Measurements from ENCODE around the gene SLC39A7.

SLC39A7 gene

DNA sequence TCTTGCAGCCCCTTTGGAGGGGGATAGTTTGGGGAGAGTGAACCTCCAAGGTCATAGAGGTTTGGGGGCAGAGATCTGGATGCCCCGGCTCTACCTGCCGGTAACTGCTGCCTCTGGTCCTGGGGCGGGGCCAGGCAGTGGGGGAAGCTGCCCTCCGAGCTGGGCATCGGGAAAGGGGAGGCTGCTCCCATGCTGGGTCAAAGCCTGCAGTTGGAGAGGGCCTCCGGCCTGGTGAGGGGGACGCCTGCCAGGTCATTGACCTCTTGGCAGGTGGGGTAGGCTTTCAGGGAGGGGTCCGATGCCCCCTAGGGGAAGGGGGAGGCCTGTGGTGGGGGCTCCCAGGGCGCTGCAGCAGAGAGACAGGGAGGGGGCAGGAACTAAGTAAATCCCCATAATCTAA is 15.5 kb upstream of the SLC39A7 start:
- WGBS: 75% methylated on average over 7 of the region's 9 CpGs
- H3K4ac ChIP-seq (ENCODE audit: low read depth in 1 of 2, low read length in 2 of 2): no peak overlapping the region

DNA sequence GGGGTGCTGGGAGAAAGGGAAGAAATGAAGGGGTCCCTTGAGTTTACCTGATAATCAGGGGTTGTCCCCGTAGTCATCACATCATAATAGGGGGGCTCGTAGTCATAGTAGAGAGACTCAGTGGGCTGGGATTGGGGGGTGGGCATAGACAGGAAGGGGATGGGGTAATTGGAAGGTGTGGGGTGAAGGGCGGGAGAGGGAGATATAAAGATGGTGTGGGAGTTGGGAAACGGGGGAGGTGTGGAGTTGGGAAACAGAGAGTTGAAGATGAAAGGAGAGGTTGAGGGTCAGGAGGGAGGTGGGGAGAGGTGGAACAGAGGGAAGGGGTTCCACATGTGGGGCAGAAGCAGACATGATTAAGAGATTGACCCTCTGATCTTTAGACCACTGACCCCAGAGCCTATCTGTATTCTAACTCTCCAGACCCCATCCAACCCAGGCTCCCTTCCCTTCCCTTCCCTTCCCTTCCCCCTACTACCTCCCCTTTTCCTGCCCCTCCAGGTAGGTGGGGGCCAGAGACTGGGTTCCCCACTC is 14.9 kb upstream of the SLC39A7 start:
- Histone ChIP-seq H2AFZ (ENCODE audit: low read depth, low read length) (no peak overlapping the region), H3K23ac (ENCODE audit: low read length in 2 of 2) (no peak overlapping the region), H2AK5ac (ENCODE audit: low read length, severe bottlenecking) (no peak overlapping the region), H3K14ac (ENCODE audit: low read length in 2 of 2) (no peak overlapping the region), H3K4me2 (ENCODE audit: low read length, poor library complexity, severe bottlenecking) (no peak overlapping the region), H2BK12ac (ENCODE audit: low read length in 2 of 2) (no peak overlapping the region), H3K9me3 (ENCODE audit: control insufficient read depth, low read length) (no peaks in the 10 kb centered on the region), H3K18ac (ENCODE audit: low read depth in 1 of 2, low read length in 2 of 2) (no peak overlapping the region), H3K79me1 (replicated peaks; ENCODE audit: low read length, poor library complexity, severe bottlenecking) (no peaks in the 10 kb centered on the region), H3K9ac (ENCODE audit: low read length) (no peak overlapping the region), H3K27me3 (ENCODE audit: control insufficient read depth in 1 of 2, insufficient read depth in 1 of 2, low read length in 2 of 2) (peaks cover 34 to 42% of the 10 kb centered on the region in 2 experiments), H4K8ac (ENCODE audit: low read length) (no peak overlapping the region), H2BK120ac (ENCODE audit: low read depth, low read length) (no peak overlapping the region), H2BK5ac (ENCODE audit: low read depth, low read length, poor library complexity, severe bottlenecking) (no peak overlapping the region), H3K36me3 (ENCODE audit: control insufficient read depth in 1 of 2, insufficient read depth in 2 of 2, low read depth in 1 of 2, low read length in 2 of 2) (no peaks in the 10 kb centered on the region), H3K4me3 (ENCODE audit: insufficient read depth in 1 of 2, low read depth in 1 of 2, low read length in 2 of 2) (no peak overlapping the region), H3K4me1 (ENCODE audit: control insufficient read depth, insufficient read depth, low read depth, low read length) (no peaks in the 10 kb centered on the region), H2BK15ac (ENCODE audit: low read depth, poor library complexity, severe bottlenecking) (peak overlapping the region; percentile 17), H3K4ac (ENCODE audit: low read depth in 1 of 2, low read length in 2 of 2) (no peak overlapping the region), H3K27ac (ENCODE audit: low read length, poor library complexity, severe bottlenecking) (no peak overlapping the region), H4K91ac (ENCODE audit: low read length) (no peak overlapping the region)
- 83% methylated on average over 4 of the region's 4 CpGs for WGBS
- DNase-seq: no peak

More for the DNA sequence above, 15.5 kb upstream of the SLC39A7 start:
- no peaks in the 10 kb centered on the region for H3K36me3 ChIP-seq (ENCODE audit: control insufficient read depth in 1 of 2, insufficient read depth in 2 of 2, low read depth in 1 of 2, low read length in 2 of 2)
- H4K91ac ChIP-seq (ENCODE audit: low read length): no peak overlapping the region
- H2AK5ac ChIP-seq (ENCODE audit: low read length, severe bottlenecking): no peak overlapping the region
- no peak overlapping the region for H2BK12ac ChIP-seq (ENCODE audit: low read length in 2 of 2)
- no peak overlapping the region for H3K4me3 ChIP-seq (ENCODE audit: insufficient read depth in 1 of 2, low read depth in 1 of 2, low read length in 2 of 2)
- H2BK15ac ChIP-seq (ENCODE audit: low read depth, poor library complexity, severe bottlenecking): no peak overlapping the region
- no peak overlapping the region for H3K9ac ChIP-seq (ENCODE audit: low read length)
- H3K18ac ChIP-seq (ENCODE audit: low read depth in 1 of 2, low read length in 2 of 2): no peak overlapping the region
- H3K27ac ChIP-seq (ENCODE audit: low read length, poor library complexity, severe bottlenecking): no peak overlapping the region
- no peaks in the 10 kb centered on the region for H3K79me1 ChIP-seq (replicated peaks; ENCODE audit: low read length, poor library complexity, severe bottlenecking)
- H2BK5ac ChIP-seq (ENCODE audit: low read depth, low read length, poor library complexity, severe bottlenecking): no peak overlapping the region
- no peak overlapping the region for H3K4me2 ChIP-seq (ENCODE audit: low read length, poor library complexity, severe bottlenecking)
- H3K27me3 ChIP-seq (ENCODE audit: control insufficient read depth in 1 of 2, insufficient read depth in 1 of 2, low read length in 2 of 2): peaks cover 29 to 36% of the 10 kb centered on the region in 2 experiments
- H3K4me1 ChIP-seq (ENCODE audit: control insufficient read depth, insufficient read depth, low read depth, low read length): no peaks in the 10 kb centered on the region
- H2AFZ ChIP-seq (ENCODE audit: low read depth, low read length): no peak overlapping the region
- no peak for DNase-seq
- no peaks in the 10 kb centered on the region for H3K9me3 ChIP-seq (ENCODE audit: control insufficient read depth, low read length)
- no peak overlapping the region for H3K23ac ChIP-seq (ENCODE audit: low read length in 2 of 2)
- no peak overlapping the region for H3K14ac ChIP-seq (ENCODE audit: low read length in 2 of 2)
- H2BK120ac ChIP-seq (ENCODE audit: low read depth, low read length): no peak overlapping the region
- no peak overlapping the region for H4K8ac ChIP-seq (ENCODE audit: low read length)

DNA sequence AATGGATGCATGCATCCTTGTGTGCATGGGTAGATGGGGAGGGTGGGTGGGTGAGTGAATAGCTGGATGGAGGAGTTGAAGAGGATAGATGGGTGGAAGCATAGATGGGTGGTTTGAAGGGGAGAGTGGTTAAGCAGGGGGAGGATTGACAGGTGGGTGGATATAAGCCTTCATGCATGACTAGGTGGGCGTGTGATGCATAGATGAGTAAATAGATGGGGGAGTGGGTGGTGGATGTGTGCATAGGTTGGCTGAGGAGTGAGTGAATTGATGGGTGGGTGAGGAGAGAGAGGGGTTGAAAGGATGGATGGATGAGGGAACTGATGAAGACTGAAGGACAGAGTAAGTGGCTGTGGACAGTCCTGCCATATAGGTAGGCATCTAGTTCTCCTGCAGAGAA is 12.9 kb upstream of the SLC39A7 start:
- Histone ChIP-seq H3K23ac (ENCODE audit: low read length in 2 of 2) (no peak overlapping the region), H3K9me3 (ENCODE audit: control insufficient read depth, low read length) (no peaks in the 10 kb centered on the region), H3K4me3 (ENCODE audit: insufficient read depth in 1 of 2, low read depth in 1 of 2, low read length in 2 of 2) (no peak overlapping the region), H3K36me3 (ENCODE audit: control insufficient read depth in 1 of 2, insufficient read depth in 2 of 2, low read depth in 1 of 2, low read length in 2 of 2) (no peaks in the 10 kb centered on the region), H2AFZ (ENCODE audit: low read depth, low read length) (no peak overlapping the region), H2BK15ac (ENCODE audit: low read depth, poor library complexity, severe bottlenecking) (no peak overlapping the region), H3K4ac (ENCODE audit: low read depth in 1 of 2, low read length in 2 of 2) (no peak overlapping the region), H4K91ac (ENCODE audit: low read length) (no peak overlapping the region), H2AK5ac (ENCODE audit: low read length, severe bottlenecking) (no peak overlapping the region), H3K4me1 (ENCODE audit: control insufficient read depth, insufficient read depth, low read depth, low read length) (peaks cover 14% of the 10 kb centered on the region), H3K9ac (ENCODE audit: low read length) (no peak overlapping the region), H3K14ac (ENCODE audit: low read length in 2 of 2) (no peak overlapping the region), H4K8ac (ENCODE audit: low read length) (no peak overlapping the region), H3K18ac (ENCODE audit: low read depth in 1 of 2, low read length in 2 of 2) (no peak overlapping the region), H2BK5ac (ENCODE audit: low read depth, low read length, poor library complexity, severe bottlenecking) (no peak overlapping the region), H3K27ac (ENCODE audit: low read length, poor library complexity, severe bottlenecking) (no peak overlapping the region), H2BK12ac (ENCODE audit: low read length in 2 of 2) (no peak overlapping the region), H3K79me1 (replicated peaks; ENCODE audit: low read length, poor library complexity, severe bottlenecking) (peaks cover 2% of the 10 kb centered on the region), H2BK120ac (ENCODE audit: low read depth, low read length) (no peak overlapping the region), H3K27me3 (ENCODE audit: control insufficient read depth in 1 of 2, insufficient read depth in 1 of 2, low read length in 2 of 2) (peaks cover 55 to 57% of the 10 kb centered on the region in 2 experiments), H3K4me2 (ENCODE audit: low read length, poor library complexity, severe bottlenecking) (no peak overlapping the region)
- WGBS: 70% methylated on average over 1 of the region's 1 CpG
- no peak for DNase-seq

- peak overlapping the region; percentile 12 for H2BK15ac ChIP-seq (ENCODE audit: low read depth, poor library complexity, severe bottlenecking)
- H3K4ac ChIP-seq (ENCODE audit: low read depth in 1 of 2, low read length in 2 of 2): no peak overlapping the region
- no peak overlapping the region for H3K4me3 ChIP-seq (ENCODE audit: insufficient read depth in 1 of 2, low read depth in 1 of 2, low read length in 2 of 2)
- WGBS: 74% methylated on average over 8 of the region's 8 CpGs
- H3K36me3 ChIP-seq (ENCODE audit: control insufficient read depth in 1 of 2, insufficient read depth in 2 of 2, low read depth in 1 of 2, low read length in 2 of 2): peaks cover 5 to 7% of the 10 kb centered on the region in 2 experiments
- no peak overlapping the region for H4K8ac ChIP-seq (ENCODE audit: low read length)
- H3K4me1 ChIP-seq (ENCODE audit: control insufficient read depth, insufficient read depth, low read depth, low read length): peaks cover 20% of the 10 kb centered on the region
- no peak overlapping the region for H2AFZ ChIP-seq (ENCODE audit: low read depth, low read length)
- H2BK120ac ChIP-seq (ENCODE audit: low read depth, low read length): no peak overlapping the region
- H3K27ac ChIP-seq (ENCODE audit: low read length, poor library complexity, severe bottlenecking): no peak overlapping the region
- H3K27me3 ChIP-seq (ENCODE audit: control insufficient read depth in 1 of 2, insufficient read depth in 1 of 2, low read length in 2 of 2): peaks cover 57% of the 10 kb centered on the region in 2 experiments
- no peak overlapping the region for H2BK5ac ChIP-seq (ENCODE audit: low read depth, low read length, poor library complexity, severe bottlenecking)
- H2BK12ac ChIP-seq (ENCODE audit: low read length in 2 of 2): no peak overlapping the region
- DNase-seq: no peak
- no peak overlapping the region for H3K9ac ChIP-seq (ENCODE audit: low read length)
- H3K18ac ChIP-seq (ENCODE audit: low read depth in 1 of 2, low read length in 2 of 2): no peak overlapping the region
- no peak overlapping the region for H3K14ac ChIP-seq (ENCODE audit: low read length in 2 of 2)
- no peak overlapping the region for H2AK5ac ChIP-seq (ENCODE audit: low read length, severe bottlenecking)
- peaks cover 4% of the 10 kb centered on the region for H3K79me1 ChIP-seq (replicated peaks; ENCODE audit: low read length, poor library complexity, severe bottlenecking)
- H4K91ac ChIP-seq (ENCODE audit: low read length): no peak overlapping the region
- no peak overlapping the region for H3K23ac ChIP-seq (ENCODE audit: low read length in 2 of 2)
- no peak overlapping the region for H3K4me2 ChIP-seq (ENCODE audit: low read length, poor library complexity, severe bottlenecking)
- H3K9me3 ChIP-seq (ENCODE audit: control insufficient read depth, low read length): no peaks in the 10 kb centered on the region
Observed at GRCh38 chr6:33189164-33189563, 11.5 kb upstream of the SLC39A7 start.
